Smooth muscle cell (in vitro differentiated cells): ENCODE data around the gene DIP2A. TPM values are rescaled to one million over a fixed set of nuclear protein-coding genes. Genes with fewer than 3 reads are reported as not detected.

Source experiments
- DNase-seq: peaks from one replicate; lab custom pipeline; 2025; ENCODE audit not compliant: unreplicated experiment; lab: John Stamatoyannopoulos, UW
- H2AFZ ChIP-seq: fragments of 200-600 bp; sonication (generic); 2 replicates; pipeline ENCODE4 v1.6.0; 2016; ENCODE audit warnings: antibody characterized with exemption, low read depth, mild to moderate bottlenecking
- H3F3A ChIP-seq: fragments of 200-600 bp; sonication (generic); 2 replicates; pipeline ENCODE4 v1.6.0; 2017; ENCODE audit warnings: antibody characterized with exemption, low read depth
- H3K27ac ChIP-seq: fragments of 200-600 bp; sonication (generic); 2 replicates; pipeline ENCODE4 v1.5.1; 2016; ENCODE audit warnings: low read depth, mild to moderate bottlenecking
- H3K27me3 ChIP-seq: fragments of 200-600 bp; sonication (generic); 2 replicates; pipeline ENCODE4 v1.6.1; 2016; ENCODE audit warnings: low read depth, mild to moderate bottlenecking
- H3K36me3 ChIP-seq: fragments of 200-600 bp; sonication (generic); 2 replicates; pipeline ENCODE4 v1.5.1; 2016; ENCODE audit warnings: low read depth
- H3K4me1 ChIP-seq: fragments of 200-600 bp; sonication (generic); 2 replicates; pipeline ENCODE4 v1.5.1; 2016; ENCODE audit warnings: low read depth
- H3K4me2 ChIP-seq: fragments of 200-600 bp; sonication (generic); 2 replicates; pipeline ENCODE4 v1.6.0; 2016; ENCODE audit warnings: mild to moderate bottlenecking
- H3K4me3 ChIP-seq: fragments of 200-600 bp; sonication (generic); 2 replicates; pipeline ENCODE4 v1.5.1; 2016; ENCODE audit warnings: mild to moderate bottlenecking
- H3K79me2 ChIP-seq: fragments of 200-600 bp; sonication (generic); 2 replicates; pipeline ENCODE4 v1.6.0; 2016; ENCODE audit warnings: low read depth, mild to moderate bottlenecking
- H3K9ac ChIP-seq: fragments of 200-600 bp; sonication (generic); 2 replicates; pipeline ENCODE4 v1.6.0; 2016; ENCODE audit warnings: low read depth
- H3K9me3 ChIP-seq: fragments of 200-600 bp; sonication (generic); replicated peaks from 2 replicates; pipeline ENCODE4 v1.5.1; 2016; ENCODE audit warnings: low read depth
- H4K20me1 ChIP-seq: fragments of 200-600 bp; sonication (generic); 2 replicates; pipeline ENCODE4 v1.6.0; 2016; ENCODE audit warnings: low read depth
- WGBS: methylation state at CpG from one replicate; pipeline ENCODE4 v1.1.7; 2016; ENCODE audit warnings: low lambda C conversion rate; 5-methylcytosine and 5-hydroxymethylcytosine counted together
- polyA plus RNA-seq: library from polyadenylated mRNA; unstranded; fragments of >200 nt; fragmentation: Nextera tagmentation; extraction: Ambion mirVana; gene quantifications from 2 replicates; pipeline ENCODE4 v1.2.1, GENCODE V29; 2016
- total RNA-seq: library from RNA; depleted of rRNA; stranded (reverse); fragments of >200 nt; gene quantifications from 2 replicates; pipeline ENCODE4 v1.2.3, GENCODE V29; 2014
- TF ChIP-seq, protein P1 (sequence below): fragments of 200-600 bp; sonication (generic); IDR thresholded peaks from 2 replicates; pipeline ENCODE4 v1.5.1; 2017; ENCODE audit warnings: borderline replicate concordance, mild to moderate bottlenecking, antibody characterized with exemption; ENCODE audit not compliant: insufficient read depth, poor library complexity, severe bottlenecking

DIP2A gene
- total and polyA plus RNA-seq, 2 experiments from 2014 or later = 11.5 to 24.8 TPM

DNA sequence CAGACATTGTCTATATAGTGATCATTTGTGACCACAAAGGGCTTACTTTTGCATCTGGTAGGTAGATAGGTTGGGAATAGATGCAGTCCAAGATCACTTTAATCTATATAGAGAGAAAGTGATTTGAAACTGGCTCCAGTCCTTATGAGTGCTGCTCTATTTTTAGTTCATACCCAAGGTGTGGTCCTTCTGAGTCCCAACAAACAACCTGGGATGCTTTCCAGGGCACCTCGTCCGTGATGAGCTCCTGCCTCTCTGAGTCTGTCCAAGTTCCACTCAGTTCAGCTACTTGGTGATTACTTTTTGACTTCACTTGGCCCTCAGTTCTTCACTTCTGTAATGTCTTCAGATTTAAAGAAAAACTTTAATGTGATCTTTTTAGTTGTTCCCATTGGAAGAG lies 20.2 kb downstream of the DIP2A start:
- WGBS = 93% methylated on average over 2 of the region's 2 CpGs
- Histone ChIP-seq H3K36me3 (no peaks in the 10 kb centered on the region), H3K4me1 (no peaks in the 10 kb centered on the region), H3F3A (no peaks in the 10 kb centered on the region), H4K20me1 (peaks cover 74% of the 10 kb centered on the region), H3K4me2 (no peak overlapping the region), H3K27me3 (no peaks in the 10 kb centered on the region), H3K9me3 (no peaks in the 10 kb centered on the region), H3K27ac (no peak overlapping the region), H3K79me2 (peaks cover 20% of the 10 kb centered on the region), H3K9ac (no peak overlapping the region), H2AFZ (no peak overlapping the region), H3K4me3 (no peak overlapping the region)
- TF ChIP-seq, protein P1, sequence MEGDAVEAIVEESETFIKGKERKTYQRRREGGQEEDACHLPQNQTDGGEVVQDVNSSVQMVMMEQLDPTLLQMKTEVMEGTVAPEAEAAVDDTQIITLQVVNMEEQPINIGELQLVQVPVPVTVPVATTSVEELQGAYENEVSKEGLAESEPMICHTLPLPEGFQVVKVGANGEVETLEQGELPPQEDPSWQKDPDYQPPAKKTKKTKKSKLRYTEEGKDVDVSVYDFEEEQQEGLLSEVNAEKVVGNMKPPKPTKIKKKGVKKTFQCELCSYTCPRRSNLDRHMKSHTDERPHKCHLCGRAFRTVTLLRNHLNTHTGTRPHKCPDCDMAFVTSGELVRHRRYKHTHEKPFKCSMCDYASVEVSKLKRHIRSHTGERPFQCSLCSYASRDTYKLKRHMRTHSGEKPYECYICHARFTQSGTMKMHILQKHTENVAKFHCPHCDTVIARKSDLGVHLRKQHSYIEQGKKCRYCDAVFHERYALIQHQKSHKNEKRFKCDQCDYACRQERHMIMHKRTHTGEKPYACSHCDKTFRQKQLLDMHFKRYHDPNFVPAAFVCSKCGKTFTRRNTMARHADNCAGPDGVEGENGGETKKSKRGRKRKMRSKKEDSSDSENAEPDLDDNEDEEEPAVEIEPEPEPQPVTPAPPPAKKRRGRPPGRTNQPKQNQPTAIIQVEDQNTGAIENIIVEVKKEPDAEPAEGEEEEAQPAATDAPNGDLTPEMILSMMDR = no peak
- no peak for DNase-seq

DNA sequence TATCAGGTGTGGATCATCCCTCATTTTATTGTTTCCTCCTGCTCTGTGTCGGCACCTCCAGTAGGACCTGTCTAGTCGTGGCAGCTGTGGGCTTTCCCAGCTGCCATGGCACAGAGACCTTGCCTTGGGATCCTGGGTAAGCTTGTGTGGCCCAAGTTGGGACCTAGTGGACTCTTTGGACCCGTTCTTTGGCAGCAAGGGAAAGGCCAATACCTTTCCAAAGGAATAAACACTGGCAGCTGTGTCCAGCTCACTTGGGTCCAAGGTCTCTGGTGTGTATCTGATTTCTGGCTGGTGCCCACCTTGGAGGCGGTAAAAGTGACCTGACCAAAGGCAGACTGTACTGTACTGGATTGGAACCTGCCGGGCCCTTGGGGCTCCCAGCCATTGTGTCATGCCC lies 21.8 kb downstream of the DIP2A start:
- DNase-seq = no peak
- no peaks in the 10 kb centered on the region for H3K36me3 ChIP-seq
- H3F3A ChIP-seq = no peaks in the 10 kb centered on the region
- TF ChIP-seq, protein P1 = no peak
- peaks cover 78% of the 10 kb centered on the region for H4K20me1 ChIP-seq
- H3K27ac ChIP-seq = no peak overlapping the region
- no peak overlapping the region for H3K4me3 ChIP-seq
- 98% methylated on average over 5 of the region's 5 CpGs for WGBS
- no peak overlapping the region for H3K9ac ChIP-seq
- no peaks in the 10 kb centered on the region for H3K27me3 ChIP-seq
- H3K9me3 ChIP-seq = no peaks in the 10 kb centered on the region
- H3K4me1 ChIP-seq = no peaks in the 10 kb centered on the region
- H3K79me2 ChIP-seq = peaks cover 12% of the 10 kb centered on the region
- no peak overlapping the region for H2AFZ ChIP-seq
- no peak overlapping the region for H3K4me2 ChIP-seq

DNA sequence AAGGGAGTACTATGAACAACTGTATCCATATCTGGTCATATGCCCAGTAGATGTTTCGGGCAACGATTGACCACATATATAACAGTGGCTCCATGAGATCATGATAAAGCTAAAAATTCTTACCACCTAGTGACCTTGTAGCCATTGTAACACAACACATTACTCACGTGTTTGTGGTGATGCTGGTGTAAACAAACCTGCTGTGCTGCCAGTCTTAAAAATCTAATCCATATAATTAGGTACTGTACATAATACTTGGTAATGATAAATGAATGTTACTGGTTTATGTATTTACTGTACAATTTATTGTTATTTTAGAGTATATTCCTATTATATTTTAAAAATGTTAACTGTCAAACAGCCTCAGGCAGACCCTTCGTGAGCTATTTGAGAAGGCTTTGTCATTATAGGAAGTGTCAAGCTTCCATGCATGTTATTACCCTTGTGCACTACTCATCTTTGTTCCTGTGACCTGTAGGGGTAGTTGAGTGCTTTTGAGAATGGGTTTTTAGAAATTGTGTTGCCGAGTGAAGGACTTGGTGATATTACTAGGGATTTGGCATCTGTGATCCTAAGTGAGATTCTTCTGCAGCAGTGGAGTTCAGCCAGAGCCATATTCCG lies 23.6 kb downstream of the DIP2A start:
- 91% methylated on average over 6 of the region's 6 CpGs for WGBS
- H3K4me1 ChIP-seq = no peaks in the 10 kb centered on the region
- no peaks in the 10 kb centered on the region for H3K27me3 ChIP-seq
- TF ChIP-seq, protein P1 = no peak
- no peaks in the 10 kb centered on the region for H3F3A ChIP-seq
- H4K20me1 ChIP-seq = peaks cover 67% of the 10 kb centered on the region
- H3K4me3 ChIP-seq = no peak overlapping the region
- no peak overlapping the region for H3K4me2 ChIP-seq
- H3K27ac ChIP-seq = no peak overlapping the region
- no peak for DNase-seq
- peaks cover 8% of the 10 kb centered on the region for H3K79me2 ChIP-seq
- H3K9me3 ChIP-seq = no peaks in the 10 kb centered on the region
- no peaks in the 10 kb centered on the region for H3K36me3 ChIP-seq
- no peak overlapping the region for H2AFZ ChIP-seq
- H3K9ac ChIP-seq = no peak overlapping the region

DNA sequence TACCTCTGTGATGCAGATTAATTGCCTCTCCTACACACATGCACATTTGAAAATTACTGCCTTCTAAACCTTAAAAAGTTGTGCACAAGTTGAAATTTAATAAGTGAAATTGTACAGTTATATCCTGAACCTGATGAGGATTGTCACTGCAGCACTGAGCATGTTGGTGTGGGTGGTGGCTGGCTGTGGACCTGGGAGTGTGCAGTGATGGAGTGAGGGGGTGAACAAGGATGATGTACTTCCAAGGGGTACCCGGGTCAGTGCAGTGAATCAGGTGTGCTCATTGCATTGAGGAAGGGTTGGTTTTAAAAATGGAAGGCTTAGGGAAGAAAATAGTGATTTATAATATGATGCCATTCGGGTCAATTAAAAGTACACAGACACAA lies 24.1 kb downstream of the DIP2A start:
- H3K27me3 ChIP-seq = no peaks in the 10 kb centered on the region
- 94% methylated on average over 2 of the region's 2 CpGs for WGBS
- H3K4me1 ChIP-seq = no peaks in the 10 kb centered on the region
- no peak overlapping the region for H3K4me3 ChIP-seq
- no peak overlapping the region for H2AFZ ChIP-seq
- H3K79me2 ChIP-seq = peaks cover 8% of the 10 kb centered on the region
- no peak overlapping the region for H3K9ac ChIP-seq
- DNase-seq = no peak
- H4K20me1 ChIP-seq = peaks cover 64% of the 10 kb centered on the region
- TF ChIP-seq, protein P1 = no peak
- H3K27ac ChIP-seq = no peak overlapping the region
- H3F3A ChIP-seq = no peaks in the 10 kb centered on the region
- no peaks in the 10 kb centered on the region for H3K36me3 ChIP-seq
- no peaks in the 10 kb centered on the region for H3K9me3 ChIP-seq
- H3K4me2 ChIP-seq = no peak overlapping the region
